ENCODE data around the gene NNMT.
A peak's percentile ranks its signal among the peaks of the same experiment; 100 is the strongest.
"Not testable (repeated sequence)": the region's sequence is repeated elsewhere in the genome, so short reads cannot be mapped to it uniquely, and the experiment has no call there.

The NNMT gene

GRCh38 chr11:114314096-114314495 lies 17.9 kb downstream of the NNMT start:
- no peak for DNase-seq

DNA sequence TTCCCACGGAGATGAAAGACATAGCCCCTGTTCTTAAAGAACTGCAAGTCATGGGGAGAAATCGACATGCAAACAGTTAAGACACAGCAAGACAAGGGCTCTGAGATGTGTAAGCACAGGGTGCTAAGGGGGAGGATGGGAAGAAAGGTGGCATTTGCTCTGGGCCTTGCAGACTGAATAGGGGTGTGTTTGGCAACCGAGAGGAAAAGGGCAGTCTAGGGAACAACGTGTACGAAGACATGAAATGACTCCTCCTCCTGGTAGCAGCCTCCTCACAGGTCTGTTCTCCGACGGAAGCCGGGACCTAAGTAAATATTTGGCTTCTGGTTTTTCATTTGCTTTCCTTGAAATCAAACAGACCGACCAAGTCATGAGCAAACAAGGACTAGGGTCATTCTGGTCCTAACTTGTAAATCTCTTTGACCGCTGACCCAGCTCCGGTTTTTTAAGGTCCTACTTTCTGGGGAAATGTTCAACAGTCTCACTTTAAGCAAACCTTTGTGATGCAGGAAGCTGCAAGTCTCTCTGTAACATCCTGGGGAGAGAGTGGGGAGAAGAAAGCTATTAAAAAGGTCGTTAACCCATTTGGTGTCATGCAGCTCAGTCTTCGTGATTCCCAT lies 19.7 kb downstream of the NNMT start:
- DNase-seq = no peak

- DNase-seq = no peak
Measured at GRCh38 chr11:114316980-114317786, 21.0 kb downstream of the NNMT start.

DNA sequence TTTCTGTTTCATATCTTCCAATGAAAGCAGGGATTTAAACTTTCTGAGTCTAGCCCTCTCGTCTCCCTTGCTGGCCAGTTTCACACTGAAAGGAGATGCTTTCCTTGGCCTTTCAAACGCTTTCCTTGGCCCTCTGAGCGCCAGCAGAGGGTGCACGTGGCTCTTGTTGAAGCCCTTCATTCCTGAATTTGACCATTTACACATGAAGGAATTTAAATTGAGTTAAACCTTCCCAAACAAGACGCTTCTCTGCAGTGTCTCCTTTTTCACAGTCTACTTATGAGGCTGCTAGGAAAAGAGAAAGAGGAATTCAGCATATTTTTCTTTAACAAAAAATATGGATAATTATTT lies 21.6 kb downstream of the NNMT start:
- DNase-seq = no peak

DNA sequence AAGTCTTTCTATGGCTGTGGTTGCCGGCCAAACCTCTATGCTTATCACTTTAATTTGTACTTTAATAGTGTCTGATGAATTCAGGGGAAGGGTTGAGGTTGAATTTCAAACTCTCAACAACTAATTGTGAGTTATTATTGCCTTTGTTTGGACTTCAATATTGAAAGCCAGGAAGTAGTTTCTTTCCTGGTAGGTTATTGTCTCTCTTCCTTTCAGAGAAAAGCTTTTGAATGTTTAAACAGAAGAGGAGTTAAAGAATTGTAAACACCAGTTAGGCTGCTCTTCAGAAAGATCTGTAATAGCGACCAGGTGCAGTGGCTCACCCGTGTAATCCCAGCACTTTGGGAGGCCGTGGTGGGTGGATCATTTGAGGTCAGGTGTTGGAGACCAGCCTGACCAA lies 22.2 kb downstream of the NNMT start:
- DNase-seq = no peak

DNA sequence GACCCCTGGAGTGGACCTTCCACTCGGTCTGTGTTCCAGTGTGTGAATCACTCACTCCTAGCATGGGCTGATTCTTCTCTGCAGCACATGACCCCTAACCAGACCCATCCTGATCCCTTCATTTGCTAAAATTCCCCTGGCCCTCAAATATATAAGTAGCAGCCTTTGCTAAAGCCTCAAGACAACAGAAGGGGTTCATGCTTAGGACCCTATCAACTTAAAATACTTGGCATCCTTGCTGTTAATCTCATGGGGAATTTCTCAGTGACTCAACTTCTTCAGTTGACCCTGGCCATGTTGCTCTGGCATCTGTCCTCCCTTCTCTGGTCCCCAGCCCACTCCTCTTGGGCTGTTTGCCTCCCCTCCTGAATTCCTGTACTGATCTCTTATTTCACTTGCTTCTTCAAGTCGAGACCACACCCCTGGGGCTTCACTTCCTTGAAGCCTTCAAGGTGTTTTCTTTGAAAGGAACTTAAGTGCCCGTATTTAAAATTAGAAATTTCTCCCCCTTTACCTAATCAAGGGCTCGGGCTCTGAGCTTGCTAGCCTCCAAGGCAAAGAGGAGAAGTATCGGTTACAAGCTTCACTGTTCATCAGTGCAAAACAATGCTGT lies 23.6 kb downstream of the NNMT start:
- DNase-seq = no peak

DNA sequence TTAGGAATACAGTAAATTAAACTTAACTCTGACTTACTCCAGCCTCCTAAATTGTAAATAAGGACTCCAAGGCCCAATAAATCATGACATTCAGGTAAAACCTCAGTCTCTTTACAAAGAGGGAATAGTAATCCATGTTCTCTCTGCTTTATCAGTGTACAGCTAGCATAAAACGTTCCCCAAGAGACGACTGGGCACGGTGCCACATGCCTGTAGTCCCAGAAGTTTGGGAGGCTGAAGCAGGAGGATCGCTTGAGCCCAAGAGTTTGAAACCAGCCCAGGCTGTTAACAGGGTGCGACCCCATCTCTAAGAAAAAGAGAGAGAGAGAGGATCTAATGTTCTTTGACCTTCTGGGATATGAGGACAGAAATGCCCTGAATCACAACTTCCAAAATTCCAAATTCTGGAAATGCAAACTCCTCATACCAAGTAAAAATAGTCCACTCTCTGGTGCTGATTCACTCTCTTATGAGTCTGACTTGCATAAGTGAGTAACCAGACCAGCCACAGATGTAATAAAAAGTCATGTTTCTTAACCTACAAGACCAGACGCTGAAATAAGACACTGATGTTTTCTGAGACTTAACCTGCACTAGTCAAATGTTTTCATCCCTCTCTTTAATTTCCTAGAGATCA lies 25.5 kb downstream of the NNMT start:
- DNase-seq = no peak

GRCh38 chr11:114322934-114323333 lies 26.7 kb downstream of the NNMT start:
- no peak for DNase-seq

GRCh38 chr11:114326151-114326550 lies 30.0 kb downstream of the NNMT start:
- DNase-seq = no peak

DNA sequence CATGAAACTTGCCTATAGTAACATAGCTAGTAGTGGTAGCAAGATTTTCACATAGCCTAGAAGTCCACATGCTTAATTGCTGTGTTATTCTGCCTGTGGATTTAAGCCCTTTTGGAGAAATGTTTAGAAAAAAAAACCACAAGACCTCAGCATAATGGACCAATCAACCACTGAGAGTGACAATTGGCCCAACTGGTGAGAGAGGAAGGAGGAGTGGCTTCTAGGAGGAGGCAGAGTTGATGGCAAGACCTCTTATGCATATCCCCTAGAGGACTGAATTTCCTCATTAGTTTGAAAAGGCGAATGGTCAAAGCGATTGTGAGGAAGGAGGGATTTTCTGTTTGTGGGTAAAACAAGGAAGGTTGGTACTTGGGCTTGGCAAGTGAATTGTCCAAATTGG lies 30.6 kb downstream of the NNMT start:
- no peak for DNase-seq

DNA sequence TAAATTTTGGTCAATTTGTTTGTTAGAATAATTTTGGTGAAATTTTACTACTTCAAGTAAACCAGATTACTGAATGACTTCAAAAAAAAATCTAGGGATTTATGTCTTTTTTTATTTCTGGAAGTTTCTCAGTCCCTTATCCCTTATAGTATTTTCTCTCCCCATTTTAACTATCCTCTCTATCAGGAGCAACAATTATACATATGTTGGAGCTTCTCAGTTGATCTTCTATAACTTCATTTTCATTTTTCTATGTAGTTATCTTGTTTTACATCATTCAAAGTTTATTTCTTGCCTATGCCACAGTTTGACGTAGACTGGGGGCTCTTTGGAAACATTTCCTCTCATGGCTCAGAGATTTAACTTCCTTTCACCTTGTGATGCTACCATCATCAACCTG lies 34.2 kb downstream of the NNMT start:
- DNase-seq = no peak

DNA sequence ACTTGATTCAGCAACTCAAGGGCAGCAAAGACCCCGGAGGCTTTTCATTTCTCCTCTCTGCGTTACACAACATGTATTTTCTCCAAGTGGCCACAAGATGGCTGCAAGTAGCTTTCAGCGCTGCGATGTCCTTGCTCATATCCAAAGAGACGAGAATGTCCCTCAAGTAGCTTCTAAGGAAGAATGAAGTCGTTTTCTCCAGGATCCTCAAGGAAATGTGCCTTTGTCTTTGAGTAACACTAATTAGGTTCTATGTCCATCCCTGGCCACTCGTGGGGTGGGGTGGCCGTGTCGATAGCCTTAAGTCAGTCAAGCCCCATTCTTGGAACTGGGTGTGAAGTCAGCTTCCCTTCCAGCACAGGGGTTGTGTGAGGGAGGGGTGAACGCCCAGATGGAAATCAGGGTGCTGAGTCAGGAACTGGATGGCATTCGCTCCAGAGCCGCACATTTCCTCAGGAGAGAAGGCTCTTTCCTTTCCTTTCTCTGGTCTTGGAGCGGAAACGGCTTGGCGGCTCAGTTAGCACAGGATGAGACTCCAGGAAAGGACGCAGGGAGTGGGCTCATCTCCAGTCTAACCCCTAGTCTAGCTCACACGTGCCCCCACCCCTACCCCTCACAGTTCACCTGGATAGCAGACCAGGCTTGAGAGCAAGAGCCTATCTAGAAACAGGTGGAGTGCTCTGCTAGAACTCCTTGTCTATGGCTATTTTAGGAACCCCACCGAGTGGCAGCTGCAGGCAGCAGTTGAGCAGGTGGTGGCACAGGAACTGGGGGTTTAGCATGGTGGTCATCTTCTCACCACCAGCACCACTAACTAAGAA lies 44.3 kb downstream of the NNMT start:
- DNase-seq = no peak

DNA sequence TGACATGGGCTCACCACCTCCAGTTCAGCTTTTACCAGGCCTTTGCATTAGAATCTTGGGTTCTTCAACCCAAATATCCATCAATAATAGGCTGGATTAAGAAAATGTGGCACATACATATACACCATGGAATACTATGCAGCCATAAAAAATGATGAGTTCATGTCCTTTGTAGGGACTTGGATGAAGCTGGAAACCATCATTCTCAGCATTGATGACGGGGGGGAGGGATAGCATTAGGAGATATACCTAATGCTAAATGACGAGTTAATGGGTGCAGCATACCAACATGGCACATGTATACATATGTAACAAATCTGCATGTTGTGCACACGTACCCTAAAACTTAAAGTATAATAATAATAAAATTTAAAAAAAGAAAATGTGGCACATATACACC lies 45.5 kb downstream of the NNMT start:
- DNase-seq = not testable (repeated sequence)

DNA sequence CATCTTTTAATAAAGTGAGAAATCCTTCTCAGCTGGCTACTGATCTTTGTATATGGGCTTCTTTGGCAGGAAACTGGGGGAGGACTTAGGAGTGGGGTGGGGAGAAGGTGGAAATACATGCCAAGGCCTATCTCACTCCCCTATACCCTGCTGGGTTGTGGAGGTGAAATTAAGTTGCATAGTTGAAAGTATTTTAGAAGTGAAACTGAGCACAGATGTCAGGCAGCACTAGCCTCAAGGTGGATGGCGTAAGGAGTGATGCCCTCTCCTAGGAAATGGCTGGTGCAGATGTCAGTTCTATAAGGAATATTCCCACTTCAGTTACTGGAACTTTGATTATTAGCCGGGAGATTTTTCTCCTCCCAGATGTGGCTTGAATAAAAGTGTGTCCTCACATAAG lies 46.3 kb downstream of the NNMT start:
- DNase-seq = no peak

- no peak for DNase-seq
Measured at GRCh38 chr11:114343020-114343419, 46.8 kb downstream of the NNMT start.

DNA sequence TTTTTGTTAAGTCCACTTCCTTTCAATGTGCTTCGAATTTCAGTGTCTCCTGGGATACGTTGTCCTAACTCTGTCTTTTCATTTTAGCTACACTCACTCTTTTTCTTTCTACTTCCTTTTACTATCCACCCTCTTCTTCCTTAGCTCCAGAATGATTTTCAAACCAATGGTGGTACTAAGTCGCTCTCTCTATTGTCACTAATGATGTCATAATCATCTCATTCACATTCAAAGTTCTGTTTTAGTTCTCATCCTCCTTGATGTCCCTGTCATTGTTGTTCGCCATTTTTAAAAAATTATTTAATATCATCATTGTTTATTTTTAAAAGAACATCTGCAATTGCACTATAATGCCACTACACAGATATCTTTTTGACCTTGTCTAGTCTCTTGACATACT lies 47.3 kb downstream of the NNMT start:
- DNase-seq = no peak

DNA sequence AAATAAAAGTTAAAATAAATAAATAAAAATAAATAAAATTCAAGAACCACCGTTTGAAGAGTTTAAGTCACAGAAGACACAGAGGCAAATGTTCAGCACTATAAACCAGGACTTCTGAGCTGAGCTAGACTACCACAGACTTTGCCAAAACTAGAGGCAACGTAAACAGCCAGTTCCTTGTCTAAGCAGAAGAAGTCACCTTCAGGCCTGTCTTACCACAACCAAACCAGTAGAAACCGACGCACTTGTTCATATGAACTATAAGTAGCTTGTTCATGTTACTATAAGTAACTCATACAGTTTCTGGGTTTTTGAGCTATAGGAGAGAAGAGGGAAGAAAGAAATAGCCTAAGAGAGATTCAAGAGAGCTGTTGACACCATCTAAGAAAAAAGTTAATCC lies 48.3 kb downstream of the NNMT start:
- no peak for DNase-seq

GRCh38 chr11:114345575-114346222 lies 49.5 kb downstream of the NNMT start:
- DNase-seq = no peak

GRCh38 chr11:114346709-114347141 lies 50.5 kb downstream of the NNMT start:
- DNase-seq = no peak

DNA sequence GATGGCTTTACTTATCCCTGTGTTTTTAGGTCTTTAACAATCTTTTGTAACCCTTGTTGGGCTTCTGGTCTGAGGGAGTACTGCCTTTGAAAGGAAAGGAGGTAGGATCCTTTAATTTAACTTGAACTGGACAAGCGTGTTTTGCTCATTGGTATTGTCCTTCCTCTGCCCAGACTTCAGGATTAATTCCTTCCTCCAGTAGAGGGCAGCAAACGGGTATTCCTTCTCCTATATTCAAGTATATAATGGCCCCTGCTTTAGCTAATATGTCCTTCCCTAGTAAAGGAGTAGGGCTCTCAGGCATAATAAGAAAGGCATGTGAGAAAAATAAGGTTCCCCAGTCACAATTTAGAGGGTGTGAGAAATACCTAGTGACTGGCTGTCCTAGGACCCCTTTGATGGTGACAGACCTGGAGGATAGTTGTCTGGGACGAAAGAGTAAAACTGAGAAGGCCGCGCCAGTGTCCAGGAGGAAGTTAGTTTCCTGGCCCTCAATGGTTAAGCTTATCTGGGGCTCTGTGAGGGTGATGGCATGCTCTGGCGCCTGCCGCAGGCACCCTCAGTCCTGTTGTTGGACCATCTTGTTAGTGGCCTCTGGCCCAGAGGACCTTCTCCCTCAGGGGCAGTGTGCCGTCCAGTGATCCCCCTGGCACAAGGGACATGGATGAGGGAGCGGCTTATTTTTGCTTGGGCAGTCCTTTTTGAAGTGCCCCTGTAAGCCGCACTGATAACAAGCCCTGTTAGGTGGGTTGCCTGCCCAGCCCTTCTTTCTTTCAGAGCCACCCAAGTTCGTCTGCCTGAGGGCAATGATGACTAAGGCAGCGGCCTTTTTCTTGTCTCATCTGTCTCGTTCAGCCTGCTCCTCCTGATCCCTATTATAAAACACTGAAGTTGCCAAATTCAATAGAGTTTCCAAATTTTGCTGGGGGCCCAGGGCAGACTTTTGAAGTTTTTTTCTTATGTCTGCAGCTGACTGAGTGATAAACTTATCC lies 52.3 kb downstream of the NNMT start:
- DNase-seq = peak; percentile 23

DNA sequence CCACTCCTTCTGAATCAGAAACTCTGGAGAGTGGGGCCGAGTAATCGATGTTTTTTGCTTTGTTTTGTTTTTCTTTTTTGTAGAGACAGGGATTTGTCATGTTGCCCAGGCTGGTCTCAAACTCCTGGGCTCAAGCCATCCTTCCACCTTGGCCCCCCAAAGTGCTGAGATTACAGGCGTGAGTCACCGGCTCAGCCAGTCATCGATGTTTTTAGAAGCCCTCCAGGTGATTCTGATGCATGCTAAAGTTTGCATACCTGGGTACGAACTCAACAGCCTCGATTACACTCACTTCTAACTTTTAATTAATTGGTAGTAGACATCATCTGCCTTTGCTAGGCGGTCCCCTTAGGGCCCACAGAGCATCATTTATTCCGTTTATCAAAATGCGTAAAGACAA lies 53.8 kb downstream of the NNMT start:
- DNase-seq = no peak
